Measurements from ENCODE around the gene AGTR2. TPM values are rescaled to one million over a fixed set of nuclear protein-coding genes. Genes with fewer than 3 reads are reported as not detected.
"Not testable (repeated sequence)": the region's sequence is repeated elsewhere in the genome, so short reads cannot be mapped to it uniquely, and the experiment has no call there.

The AGTR2 gene
- not detected for total RNA-seq

- no peaks in the 10 kb centered on the region for H3K36me3 ChIP-seq
- WGBS, 2 donors: 52 to 68% methylated on average over 3 of the region's 3 CpGs
- no peak for DNase-seq
- H3K9me3 ChIP-seq: no peaks in the 10 kb centered on the region
- TF ChIP-seq CTCF (IDR thresholded peaks at IDR 0.05): no peak
- no peak for TF ChIP-seq POLR2A (IDR thresholded peaks at IDR 0.05)
- H3K27me3 ChIP-seq: no peaks in the 10 kb centered on the region
- intact Hi-C loops (cut with DNase I): no loop called here
- no peak within 1 kb of the TSS for H3K27ac ChIP-seq
- no peaks in the 10 kb centered on the region for H3K4me1 ChIP-seq
- H3K4me3 ChIP-seq: no peak within 1 kb of the TSS
Measured at GRCh38 chrX:116170511-116170910, at the start of gene AGTR2. TSS of gene AGTR2 (plus strand) at chrX:116170744. CDS start at chrX:116172281, 1,537 bp downstream.

GRCh38 chrX:116135277-116135676 lies 35.3 kb upstream of the AGTR2 start:
- Histone ChIP-seq H3K27ac (no peak overlapping the region), H3K4me3 (no peak overlapping the region), H3K36me3 (no peaks in the 10 kb centered on the region), H3K4me1 (no peaks in the 10 kb centered on the region), H3K27me3 (no peaks in the 10 kb centered on the region), H3K9me3 (no peaks in the 10 kb centered on the region)
- intact Hi-C loops (cut with DNase I): no loop called here
- DNase-seq: no peak
- WGBS, 2 donors: 71 to 100% methylated on average over 1 of the region's 1 CpG
- TF ChIP-seq CTCF (IDR thresholded peaks at IDR 0.05): no peak
- TF ChIP-seq POLR2A (IDR thresholded peaks at IDR 0.05): no peak

GRCh38 chrX:116141270-116141669 lies 29.3 kb upstream of the AGTR2 start:
- H3K9me3 ChIP-seq; H3K27me3 ChIP-seq; DNase-seq; H3K4me1 ChIP-seq; H3K27ac ChIP-seq; H3K4me3 ChIP-seq; H3K36me3 ChIP-seq; intact Hi-C loops (cut with DNase I): not testable (repeated sequence)
- no CpG with 5 or more reads among the region's 1 CpG for WGBS, 2 donors

GRCh38 chrX:116142976-116143375 lies 27.6 kb upstream of the AGTR2 start:
- no peak for DNase-seq
- intact Hi-C loops (cut with DNase I): no loop called here
- TF ChIP-seq CTCF (IDR thresholded peaks at IDR 0.05) (no peak), POLR2A (IDR thresholded peaks at IDR 0.05) (no peak)

GRCh38 chrX:116172976-116173375 lies 2.4 kb downstream of the AGTR2 start:
- H3K36me3 ChIP-seq: no peaks in the 10 kb centered on the region
- H3K27me3 ChIP-seq: no peaks in the 10 kb centered on the region
- H3K27ac ChIP-seq: no peak overlapping the region
- no peak for DNase-seq
- TF ChIP-seq CTCF (IDR thresholded peaks at IDR 0.05): no peak
- TF ChIP-seq POLR2A (IDR thresholded peaks at IDR 0.05): no peak
- H3K9me3 ChIP-seq: no peaks in the 10 kb centered on the region
- no peak overlapping the region for H3K4me3 ChIP-seq
- 44 to 50% methylated on average over 4 to 9 of the region's 9 CpGs for WGBS, 2 donors
- intact Hi-C loops (cut with DNase I): no loop called here
- H3K4me1 ChIP-seq: no peaks in the 10 kb centered on the region

More at GRCh38 chrX:116142976-116143375, 27.6 kb upstream of the AGTR2 start:
- H3K4me3 ChIP-seq: no peak overlapping the region
- no peaks in the 10 kb centered on the region for H3K36me3 ChIP-seq
- H3K9me3 ChIP-seq: no peaks in the 10 kb centered on the region
- 24 to 62% methylated on average over 2 of the region's 2 CpGs for WGBS, 2 donors
- H3K4me1 ChIP-seq: no peaks in the 10 kb centered on the region
- H3K27ac ChIP-seq: no peak overlapping the region
- no peaks in the 10 kb centered on the region for H3K27me3 ChIP-seq

- H3K9me3 ChIP-seq: no peaks in the 10 kb centered on the region
- no peaks in the 10 kb centered on the region for H3K4me1 ChIP-seq
- TF ChIP-seq POLR2A (IDR thresholded peaks at IDR 0.05) (no peak), CTCF (IDR thresholded peaks at IDR 0.05) (no peak)
- intact Hi-C loops (cut with DNase I): no loop called here
- H3K36me3 ChIP-seq: no peaks in the 10 kb centered on the region
- H3K4me3 ChIP-seq: no peak overlapping the region
- no peaks in the 10 kb centered on the region for H3K27me3 ChIP-seq
- H3K27ac ChIP-seq: no peak overlapping the region
- DNase-seq: no peak
- WGBS, 2 donors: 38 to 60% methylated on average over 1 of the region's 1 CpG
Measured at GRCh38 chrX:116181300-116181699, 10.8 kb downstream of the AGTR2 start.
